Suprapubic skin (tissue), 4 donors: Measurements from ENCODE around the gene DDIAS.

Source experiments
- CTCF ChIP-seq, 2 donors: fragments of 200-600 bp in 1 of 2; fragments of 450-650 bp in 1 of 2; sonication (generic) in 1 of 2; IDR thresholded peaks; one replicate each; pipeline ENCODE4 v1.5.1; 2016 to 2019; ENCODE audit warnings: antibody characterized with exemption in 2 of 2, mild to moderate bottlenecking in 1 of 2, moderate library complexity in 1 of 2
- EP300 ChIP-seq: sonication (generic); formaldehyde crosslinking; IDR thresholded peaks from one replicate; pipeline ENCODE4 v1.6.1; 2017; ENCODE audit warnings: antibody characterized with exemption
- POLR2A ChIP-seq, 2 donors: fragments of 450-650 bp; IDR thresholded peaks; one replicate each; pipeline ENCODE4 v1.6.1; 2017; ENCODE audit warnings: antibody characterized with exemption in 2 of 2, mild to moderate bottlenecking in 2 of 2, moderate library complexity in 2 of 2
- POLR2AphosphoS5 ChIP-seq, 3 donors: sonication (generic); formaldehyde crosslinking; IDR thresholded peaks; one replicate each; pipeline ENCODE4 v1.6.1; 2017; ENCODE audit warnings: antibody characterized with exemption in 3 of 3

GRCh38 chr11:82890936-82891335 lies 10.6 kb upstream of the DDIAS start:
- TF ChIP-seq CTCF (IDR thresholded peaks at IDR 0.05) (no peak), POLR2A (IDR thresholded peaks at IDR 0.05) (no peak), EP300 (no peak), POLR2AphosphoS5 (IDR thresholded peaks at IDR 0.05) (no peak)
